ENCODE measurements around the gene LOX.

The LOX gene

DNA sequence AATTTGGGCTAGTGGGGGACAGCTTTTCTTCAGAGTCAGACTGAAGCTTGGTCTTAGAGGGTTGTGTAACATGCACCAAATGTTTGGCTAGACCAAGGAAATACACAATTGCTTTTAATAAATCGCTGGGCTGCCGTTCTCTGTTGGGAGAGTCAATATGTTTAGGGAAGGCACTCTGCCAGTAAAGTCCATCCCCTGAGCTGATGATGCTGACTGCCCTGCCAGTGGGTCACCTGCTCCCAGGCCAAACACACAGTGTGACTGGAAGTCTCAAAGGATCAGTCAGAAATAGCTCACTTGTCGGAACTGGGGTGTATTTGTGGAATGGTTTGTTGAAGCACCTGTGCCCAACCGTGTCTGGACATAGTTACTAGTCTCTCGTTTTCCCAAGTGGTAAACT, 33.4 kb upstream of the LOX start:
- H3K4me1 ChIP-seq = no peaks in the 10 kb centered on the region

DNA sequence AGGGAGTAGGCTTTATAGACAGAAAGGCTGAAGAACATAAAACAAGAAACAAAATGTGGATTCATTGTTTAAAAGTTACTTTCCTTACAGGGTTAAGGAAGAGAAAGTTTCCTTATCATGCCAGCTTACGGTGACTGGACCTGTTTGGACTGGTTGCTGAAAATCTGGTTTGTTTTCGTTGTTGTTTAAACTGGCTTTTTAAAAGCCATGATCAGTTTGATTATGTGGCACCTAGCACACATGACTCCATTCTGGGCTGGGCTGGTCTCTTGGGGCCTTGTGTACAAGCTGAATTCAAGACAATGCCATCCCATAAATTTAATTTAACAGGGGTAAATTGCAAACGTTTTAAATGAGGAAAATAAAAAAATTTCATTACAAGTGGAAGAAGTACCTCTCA, 32.9 kb upstream of the LOX start:
- Histone ChIP-seq H3K4me1 (no peaks in the 10 kb centered on the region), H3K4me3 (ENCODE audit: low read depth, low read length) (no peak overlapping the region), H3K9me3 (ENCODE audit: control insufficient read depth, low read length) (no peaks in the 10 kb centered on the region), H3K27me3 (ENCODE audit: control insufficient read depth, insufficient read depth, low read length) (no peaks in the 10 kb centered on the region), H2AFZ (no peak overlapping the region), H3K9ac (no peak overlapping the region), H3K4me2 (ENCODE audit: low read length) (no peak overlapping the region), H3K27ac (no peak overlapping the region), H3K79me2 (no peaks in the 10 kb centered on the region), H3K36me3 (ENCODE audit: control insufficient read depth, insufficient read depth, low read length) (no peaks in the 10 kb centered on the region)
- TF ChIP-seq, protein P1, sequence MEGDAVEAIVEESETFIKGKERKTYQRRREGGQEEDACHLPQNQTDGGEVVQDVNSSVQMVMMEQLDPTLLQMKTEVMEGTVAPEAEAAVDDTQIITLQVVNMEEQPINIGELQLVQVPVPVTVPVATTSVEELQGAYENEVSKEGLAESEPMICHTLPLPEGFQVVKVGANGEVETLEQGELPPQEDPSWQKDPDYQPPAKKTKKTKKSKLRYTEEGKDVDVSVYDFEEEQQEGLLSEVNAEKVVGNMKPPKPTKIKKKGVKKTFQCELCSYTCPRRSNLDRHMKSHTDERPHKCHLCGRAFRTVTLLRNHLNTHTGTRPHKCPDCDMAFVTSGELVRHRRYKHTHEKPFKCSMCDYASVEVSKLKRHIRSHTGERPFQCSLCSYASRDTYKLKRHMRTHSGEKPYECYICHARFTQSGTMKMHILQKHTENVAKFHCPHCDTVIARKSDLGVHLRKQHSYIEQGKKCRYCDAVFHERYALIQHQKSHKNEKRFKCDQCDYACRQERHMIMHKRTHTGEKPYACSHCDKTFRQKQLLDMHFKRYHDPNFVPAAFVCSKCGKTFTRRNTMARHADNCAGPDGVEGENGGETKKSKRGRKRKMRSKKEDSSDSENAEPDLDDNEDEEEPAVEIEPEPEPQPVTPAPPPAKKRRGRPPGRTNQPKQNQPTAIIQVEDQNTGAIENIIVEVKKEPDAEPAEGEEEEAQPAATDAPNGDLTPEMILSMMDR (IDR thresholded peaks at IDR 0.05) = no peak

More for the DNA sequence above, 33.4 kb upstream of the LOX start:
- no peaks in the 10 kb centered on the region for H3K27me3 ChIP-seq (ENCODE audit: control insufficient read depth, insufficient read depth, low read length)
- H2AFZ ChIP-seq = no peak overlapping the region
- H3K9ac ChIP-seq = no peak overlapping the region
- TF ChIP-seq, protein P1 (IDR thresholded peaks at IDR 0.05) = no peak
- H3K4me2 ChIP-seq (ENCODE audit: low read length) = no peak overlapping the region
- no peaks in the 10 kb centered on the region for H3K9me3 ChIP-seq (ENCODE audit: control insufficient read depth, low read length)
- H3K4me3 ChIP-seq (ENCODE audit: low read depth, low read length) = no peak overlapping the region
- no peaks in the 10 kb centered on the region for H3K79me2 ChIP-seq
- no peak overlapping the region for H3K27ac ChIP-seq
- no peaks in the 10 kb centered on the region for H3K36me3 ChIP-seq (ENCODE audit: control insufficient read depth, insufficient read depth, low read length)

DNA sequence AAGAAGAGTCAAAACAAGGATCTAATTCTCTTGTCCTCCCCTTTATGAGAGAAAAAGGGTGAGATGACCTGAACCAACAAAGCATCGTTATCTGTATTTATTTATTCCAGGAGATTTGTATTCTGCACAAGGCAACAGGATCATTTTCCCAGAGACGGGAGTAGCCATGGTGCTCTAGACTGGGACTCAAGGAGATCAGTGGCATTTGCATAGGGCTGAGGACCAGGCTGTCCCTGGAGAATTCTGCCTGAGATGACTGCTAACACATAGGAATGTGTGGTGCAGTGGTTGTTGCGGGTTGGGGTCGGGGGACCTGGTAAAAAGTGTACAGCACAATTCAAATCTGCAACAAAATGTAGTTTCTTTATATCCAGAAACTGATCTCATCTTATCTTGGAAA, 29.0 kb upstream of the LOX start:
- H3K27me3 ChIP-seq (ENCODE audit: control insufficient read depth, insufficient read depth, low read length) = no peaks in the 10 kb centered on the region
- H3K36me3 ChIP-seq (ENCODE audit: control insufficient read depth, insufficient read depth, low read length) = no peaks in the 10 kb centered on the region
- H3K4me2 ChIP-seq (ENCODE audit: low read length) = no peak overlapping the region
- TF ChIP-seq, protein P1 (IDR thresholded peaks at IDR 0.05) = no peak
- no peak overlapping the region for H3K9ac ChIP-seq
- H3K27ac ChIP-seq = no peak overlapping the region
- H3K4me3 ChIP-seq (ENCODE audit: low read depth, low read length) = no peak overlapping the region
- H3K4me1 ChIP-seq = no peaks in the 10 kb centered on the region
- H2AFZ ChIP-seq = no peak overlapping the region
- H3K9me3 ChIP-seq (ENCODE audit: control insufficient read depth, low read length) = no peaks in the 10 kb centered on the region
- no peaks in the 10 kb centered on the region for H3K79me2 ChIP-seq

DNA sequence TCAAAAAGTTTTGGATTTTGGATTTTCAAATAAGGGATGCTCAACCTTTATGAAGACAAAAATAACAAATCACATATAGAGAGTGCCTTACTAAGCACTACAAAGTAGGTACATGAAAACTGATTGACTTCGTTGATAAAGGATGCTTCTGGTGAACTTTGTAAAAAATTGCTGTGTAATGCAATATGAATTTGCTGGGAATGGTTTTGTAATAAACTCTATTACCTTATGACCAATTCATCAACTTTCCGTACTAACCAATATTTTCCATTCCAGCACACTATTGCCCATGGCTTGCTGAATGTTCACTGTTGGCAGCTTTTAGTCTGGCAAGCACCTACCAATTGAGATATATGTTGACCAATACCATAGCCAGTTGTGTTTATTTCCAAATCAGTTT, 27.9 kb upstream of the LOX start:
- H3K9ac ChIP-seq = no peak overlapping the region
- no peak overlapping the region for H2AFZ ChIP-seq
- no peak overlapping the region for H3K4me3 ChIP-seq (ENCODE audit: low read depth, low read length)
- H3K27me3 ChIP-seq (ENCODE audit: control insufficient read depth, insufficient read depth, low read length) = no peaks in the 10 kb centered on the region
- H3K4me2 ChIP-seq (ENCODE audit: low read length) = no peak overlapping the region
- TF ChIP-seq, protein P1 (IDR thresholded peaks at IDR 0.05) = no peak
- no peak overlapping the region for H3K27ac ChIP-seq
- no peaks in the 10 kb centered on the region for H3K9me3 ChIP-seq (ENCODE audit: control insufficient read depth, low read length)
- H3K79me2 ChIP-seq = no peaks in the 10 kb centered on the region
- H3K4me1 ChIP-seq = no peaks in the 10 kb centered on the region
- H3K36me3 ChIP-seq (ENCODE audit: control insufficient read depth, insufficient read depth, low read length) = no peaks in the 10 kb centered on the region

DNA sequence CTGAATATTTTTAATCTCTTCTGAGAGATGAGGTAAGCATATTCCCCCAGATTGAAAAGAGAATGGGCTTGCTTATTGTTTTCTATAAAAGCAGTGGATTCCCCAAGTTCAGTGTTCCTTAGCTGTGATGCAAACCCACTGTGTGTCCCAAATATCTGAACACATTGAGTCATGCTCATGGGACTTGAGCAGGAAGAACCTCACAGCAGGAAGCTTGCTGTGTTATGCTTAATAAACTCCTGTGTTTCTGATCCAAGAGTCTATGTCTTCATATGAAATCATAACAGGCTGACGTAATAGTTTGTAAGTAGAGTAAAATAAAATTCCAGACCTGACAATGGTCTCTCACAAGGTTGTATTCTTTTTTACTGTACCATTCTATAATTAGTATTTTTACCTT, 24.8 kb upstream of the LOX start:
- H3K4me1 ChIP-seq = no peaks in the 10 kb centered on the region
- no peak overlapping the region for H2AFZ ChIP-seq
- no peaks in the 10 kb centered on the region for H3K79me2 ChIP-seq
- no peak overlapping the region for H3K27ac ChIP-seq
- H3K36me3 ChIP-seq (ENCODE audit: control insufficient read depth, insufficient read depth, low read length) = no peaks in the 10 kb centered on the region
- TF ChIP-seq, protein P1 (IDR thresholded peaks at IDR 0.05) = no peak
- no peak overlapping the region for H3K9ac ChIP-seq
- no peaks in the 10 kb centered on the region for H3K27me3 ChIP-seq (ENCODE audit: control insufficient read depth, insufficient read depth, low read length)
- H3K4me3 ChIP-seq (ENCODE audit: low read depth, low read length) = no peak overlapping the region
- H3K9me3 ChIP-seq (ENCODE audit: control insufficient read depth, low read length) = no peaks in the 10 kb centered on the region
- H3K4me2 ChIP-seq (ENCODE audit: low read length) = no peak overlapping the region

All from parathyroid adenoma (tissue), 2 donors.